ENCODE data around the gene COMMD3.
"Not testable (repeated sequence)": the region's sequence is repeated elsewhere in the genome, so short reads cannot be mapped to it uniquely, and the experiment has no call there.

COMMD3 gene

DNA sequence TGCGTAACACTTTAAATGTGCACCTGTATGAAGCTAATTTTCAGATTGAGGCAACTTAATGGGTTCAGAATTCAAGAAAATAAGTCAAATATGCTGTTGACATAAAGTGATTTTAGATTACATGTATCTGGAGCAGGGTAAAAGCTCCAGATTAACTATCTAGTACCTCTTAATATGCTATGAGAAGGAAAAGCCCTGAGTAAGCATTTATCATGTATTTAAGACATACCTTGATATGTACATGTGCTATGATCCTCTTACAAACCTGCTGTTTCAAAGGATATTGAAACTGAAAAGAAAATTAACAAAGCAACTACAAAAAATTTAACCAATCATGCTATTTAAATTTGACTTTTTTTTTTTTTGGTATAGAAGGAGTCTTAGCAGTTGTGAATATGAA lies 33.6 kb downstream of the COMMD3 start:
- H3K9me2 ChIP-seq (replicated peaks; ENCODE audit: low read depth, low read length): no peaks in the 10 kb centered on the region
- no peaks in the 10 kb centered on the region for H3K27me3 ChIP-seq (ENCODE audit: insufficient read depth, low read length, poor library complexity, severe bottlenecking)
- H3K4me1 ChIP-seq (ENCODE audit: insufficient read depth, low read length, poor library complexity, severe bottlenecking): peaks cover 2% of the 10 kb centered on the region
- no peaks in the 10 kb centered on the region for H3K79me2 ChIP-seq (ENCODE audit: insufficient read depth, low read length)
- TF ChIP-seq, protein P1, sequence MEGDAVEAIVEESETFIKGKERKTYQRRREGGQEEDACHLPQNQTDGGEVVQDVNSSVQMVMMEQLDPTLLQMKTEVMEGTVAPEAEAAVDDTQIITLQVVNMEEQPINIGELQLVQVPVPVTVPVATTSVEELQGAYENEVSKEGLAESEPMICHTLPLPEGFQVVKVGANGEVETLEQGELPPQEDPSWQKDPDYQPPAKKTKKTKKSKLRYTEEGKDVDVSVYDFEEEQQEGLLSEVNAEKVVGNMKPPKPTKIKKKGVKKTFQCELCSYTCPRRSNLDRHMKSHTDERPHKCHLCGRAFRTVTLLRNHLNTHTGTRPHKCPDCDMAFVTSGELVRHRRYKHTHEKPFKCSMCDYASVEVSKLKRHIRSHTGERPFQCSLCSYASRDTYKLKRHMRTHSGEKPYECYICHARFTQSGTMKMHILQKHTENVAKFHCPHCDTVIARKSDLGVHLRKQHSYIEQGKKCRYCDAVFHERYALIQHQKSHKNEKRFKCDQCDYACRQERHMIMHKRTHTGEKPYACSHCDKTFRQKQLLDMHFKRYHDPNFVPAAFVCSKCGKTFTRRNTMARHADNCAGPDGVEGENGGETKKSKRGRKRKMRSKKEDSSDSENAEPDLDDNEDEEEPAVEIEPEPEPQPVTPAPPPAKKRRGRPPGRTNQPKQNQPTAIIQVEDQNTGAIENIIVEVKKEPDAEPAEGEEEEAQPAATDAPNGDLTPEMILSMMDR (conservative IDR thresholded peaks at IDR 0.05; ENCODE audit: low read length): no peak
- no peak for TF ChIP-seq EZH2phosphoT487 (IDR thresholded peaks at IDR 0.05; ENCODE audit: borderline replicate concordance)
- H3K9ac ChIP-seq (ENCODE audit: low read depth, low read length, poor library complexity, severe bottlenecking): no peak overlapping the region
- H3K36me3 ChIP-seq (ENCODE audit: insufficient read depth, low read length): no peaks in the 10 kb centered on the region
- no peak overlapping the region for H3K4me3 ChIP-seq (ENCODE audit: low read length, poor library complexity, severe bottlenecking)
- H2AFZ ChIP-seq (ENCODE audit: low read length): no peak overlapping the region
- H3K9me3 ChIP-seq (ENCODE audit: insufficient read depth, low read depth, low read length): no peaks in the 10 kb centered on the region
- H3K4me2 ChIP-seq (ENCODE audit: low read depth, low read length, poor library complexity, severe bottlenecking): no peak overlapping the region
- no peaks in the 10 kb centered on the region for H4K20me1 ChIP-seq (ENCODE audit: insufficient read depth, low read length, poor library complexity, severe bottlenecking)
- 0 out of 2 replicates have a peak, but pooled peaks cover under 1% of the 10 kb centered on the region for H3F3A ChIP-seq (ENCODE audit: low read depth)

DNA sequence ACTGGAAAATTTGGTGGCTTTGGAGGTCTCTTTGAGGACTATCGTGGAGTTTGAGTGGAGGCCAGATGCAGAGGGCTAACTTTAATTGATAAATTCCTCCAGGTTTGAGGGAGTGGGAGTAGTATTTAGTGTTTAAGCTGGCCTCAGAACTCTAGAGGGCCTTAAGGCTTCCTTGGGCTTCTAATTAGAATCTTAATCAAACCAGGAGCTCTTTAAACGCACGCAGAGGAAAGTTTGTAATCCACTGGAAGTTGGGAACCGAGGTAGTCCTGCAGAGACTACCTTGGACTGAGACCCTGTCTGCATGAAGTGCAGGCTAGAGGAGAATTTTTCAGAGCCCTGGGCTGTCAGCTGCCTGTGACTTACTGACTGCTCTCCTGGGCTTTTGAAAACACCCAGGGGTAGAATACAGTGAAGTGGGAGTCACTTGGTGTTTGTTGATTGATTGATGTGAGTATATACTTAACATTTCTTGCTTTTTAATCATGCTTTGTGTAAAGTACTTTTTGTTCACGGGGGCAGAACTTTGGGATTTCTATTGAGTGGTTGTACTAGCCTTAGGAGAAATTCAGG lies 35.0 kb downstream of the COMMD3 start:
- no peak overlapping the region for H3K4me2 ChIP-seq (ENCODE audit: low read depth, low read length, poor library complexity, severe bottlenecking)
- no peaks in the 10 kb centered on the region for H3K27me3 ChIP-seq (ENCODE audit: insufficient read depth, low read length, poor library complexity, severe bottlenecking)
- no peak overlapping the region for H3K4me3 ChIP-seq (ENCODE audit: low read length, poor library complexity, severe bottlenecking)
- H3K36me3 ChIP-seq (ENCODE audit: insufficient read depth, low read length): no peaks in the 10 kb centered on the region
- no peaks in the 10 kb centered on the region for H3K9me2 ChIP-seq (replicated peaks; ENCODE audit: low read depth, low read length)
- H3F3A ChIP-seq (ENCODE audit: low read depth): no peaks in the 10 kb centered on the region
- TF ChIP-seq, protein P1 (conservative IDR thresholded peaks at IDR 0.05; ENCODE audit: low read length): no peak
- no peak for TF ChIP-seq EZH2phosphoT487 (IDR thresholded peaks at IDR 0.05; ENCODE audit: borderline replicate concordance)
- H3K9me3 ChIP-seq (ENCODE audit: insufficient read depth, low read depth, low read length): no peaks in the 10 kb centered on the region
- H4K20me1 ChIP-seq (ENCODE audit: insufficient read depth, low read length, poor library complexity, severe bottlenecking): no peaks in the 10 kb centered on the region
- no peaks in the 10 kb centered on the region for H3K4me1 ChIP-seq (ENCODE audit: insufficient read depth, low read length, poor library complexity, severe bottlenecking)
- no peak overlapping the region for H2AFZ ChIP-seq (ENCODE audit: low read length)
- H3K79me2 ChIP-seq (ENCODE audit: insufficient read depth, low read length): no peaks in the 10 kb centered on the region
- no peak overlapping the region for H3K9ac ChIP-seq (ENCODE audit: low read depth, low read length, poor library complexity, severe bottlenecking)

DNA sequence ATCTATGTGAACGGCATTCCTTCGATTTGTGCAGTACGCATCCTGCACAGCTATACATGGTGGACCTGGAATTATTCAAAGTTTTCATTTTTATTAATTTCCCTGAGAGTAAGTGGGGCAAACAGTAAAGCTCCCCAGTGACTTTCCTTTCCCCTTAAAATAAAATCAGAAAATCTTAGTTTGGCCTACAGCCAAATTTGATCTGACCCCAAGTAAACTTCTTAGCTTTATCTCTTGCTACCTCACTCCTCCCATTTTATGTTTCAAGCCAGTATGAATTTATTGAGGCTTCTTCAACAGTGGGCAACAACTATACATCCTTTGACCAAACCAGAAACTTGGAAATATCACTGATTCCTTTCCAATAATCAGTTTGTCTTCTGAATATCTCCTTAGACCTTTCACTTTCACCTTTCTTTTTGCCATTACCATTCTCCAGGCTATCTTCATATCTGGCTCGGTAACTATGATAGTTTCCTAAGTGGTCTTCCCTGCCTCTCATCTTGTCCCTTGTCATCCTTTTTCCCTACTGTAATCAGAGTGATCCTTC lies 40.2 kb downstream of the COMMD3 start:
- no peaks in the 10 kb centered on the region for H3K9me2 ChIP-seq (replicated peaks; ENCODE audit: low read depth, low read length)
- H3K79me2 ChIP-seq (ENCODE audit: insufficient read depth, low read length): no peaks in the 10 kb centered on the region
- H3K36me3 ChIP-seq (ENCODE audit: insufficient read depth, low read length): no peaks in the 10 kb centered on the region
- H3K4me2 ChIP-seq (ENCODE audit: low read depth, low read length, poor library complexity, severe bottlenecking): no peak overlapping the region
- no peaks in the 10 kb centered on the region for H3K4me1 ChIP-seq (ENCODE audit: insufficient read depth, low read length, poor library complexity, severe bottlenecking)
- no peaks in the 10 kb centered on the region for H3K27me3 ChIP-seq (ENCODE audit: insufficient read depth, low read length, poor library complexity, severe bottlenecking)
- H3K9me3 ChIP-seq (ENCODE audit: insufficient read depth, low read depth, low read length): no peaks in the 10 kb centered on the region
- no peaks in the 10 kb centered on the region for H3F3A ChIP-seq (ENCODE audit: low read depth)
- TF ChIP-seq EZH2phosphoT487 (IDR thresholded peaks at IDR 0.05; ENCODE audit: borderline replicate concordance): no peak
- no peak overlapping the region for H3K4me3 ChIP-seq (ENCODE audit: low read length, poor library complexity, severe bottlenecking)
- peak overlapping the region; percentile 16; the same call in 1 of the 2 replicates for H2AFZ ChIP-seq (ENCODE audit: low read length)
- no peak overlapping the region for H3K9ac ChIP-seq (ENCODE audit: low read depth, low read length, poor library complexity, severe bottlenecking)
- no peaks in the 10 kb centered on the region for H4K20me1 ChIP-seq (ENCODE audit: insufficient read depth, low read length, poor library complexity, severe bottlenecking)

DNA sequence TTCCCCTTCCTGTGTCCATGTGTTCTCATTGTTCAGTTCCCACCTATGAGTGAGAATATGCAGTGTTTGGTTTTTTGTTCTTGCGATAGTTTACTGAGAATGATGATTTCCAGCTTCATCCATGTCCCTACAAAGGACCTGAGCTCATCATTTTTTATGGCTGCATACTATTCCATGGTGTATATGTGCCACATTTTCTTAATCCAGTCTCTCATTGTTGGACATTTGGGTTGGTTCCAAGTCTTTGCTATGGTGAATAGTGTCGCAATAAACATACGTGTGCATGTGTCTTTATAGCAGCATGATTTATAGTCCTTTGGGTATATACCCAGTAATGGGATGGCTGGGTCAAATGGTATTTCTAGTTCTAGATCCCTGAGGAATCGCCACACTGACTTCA lies 41.6 kb downstream of the COMMD3 start:
- not testable (repeated sequence) for H4K20me1 ChIP-seq (ENCODE audit: insufficient read depth, low read length, poor library complexity, severe bottlenecking); H3K27me3 ChIP-seq (ENCODE audit: insufficient read depth, low read length, poor library complexity, severe bottlenecking); H3K4me1 ChIP-seq (ENCODE audit: insufficient read depth, low read length, poor library complexity, severe bottlenecking); H3F3A ChIP-seq (ENCODE audit: low read depth); H2AFZ ChIP-seq (ENCODE audit: low read length); H3K4me3 ChIP-seq (ENCODE audit: low read length, poor library complexity, severe bottlenecking); H3K36me3 ChIP-seq (ENCODE audit: insufficient read depth, low read length); H3K9me3 ChIP-seq (ENCODE audit: insufficient read depth, low read depth, low read length); H3K9ac ChIP-seq (ENCODE audit: low read depth, low read length, poor library complexity, severe bottlenecking); H3K79me2 ChIP-seq (ENCODE audit: insufficient read depth, low read length); H3K4me2 ChIP-seq (ENCODE audit: low read depth, low read length, poor library complexity, severe bottlenecking); H3K9me2 ChIP-seq (replicated peaks; ENCODE audit: low read depth, low read length)

All from Loucy (cell line).